ENCODE data around the gene HMOX1. TPM values are rescaled to one million over a fixed set of nuclear protein-coding genes. Genes with fewer than 3 reads are reported as not detected.

HMOX1 gene
- total and polyA plus RNA-seq, 2 of the 13 experiments (the other 11 are each of a cell fraction or from before 2014, with no cell fraction given): 53.6 to 67.4 TPM

GRCh38 chr22:35352214-35353111 is 28.4 kb upstream of the HMOX1 start (continued):
- no peak for TF ChIP-seq ZSCAN12 (CRISPR knock-in tag; IDR thresholded peaks at IDR 0.05)
- no peak for TF ChIP-seq ATRX (CRISPR knock-in tag; IDR thresholded peaks at IDR 0.05; ENCODE audit: borderline replicate concordance)
- TF ChIP-seq ARNTL (CRISPR knock-in tag; IDR thresholded peaks at IDR 0.05): no peak
- no peak for TF ChIP-seq ZNF207 (IDR thresholded peaks at IDR 0.05; ENCODE audit: borderline replicate concordance)
- no peak; the same call in 1 of the 2 replicates for TF ChIP-seq ZNF121 (CRISPR knock-in tag; IDR thresholded peaks at IDR 0.05)
- no peak for TF ChIP-seq ZNF142 (CRISPR knock-in tag; IDR thresholded peaks at IDR 0.05)
- no peak; the same call in 1 of the 2 replicates for TF ChIP-seq ZBTB20 (CRISPR knock-in tag; IDR thresholded peaks at IDR 0.05; ENCODE audit: borderline replicate concordance, low read depth)
- no peak for TF ChIP-seq ZXDC (CRISPR knock-in tag; IDR thresholded peaks at IDR 0.05)
- TF ChIP-seq NPAS2 (CRISPR knock-in tag; IDR thresholded peaks at IDR 0.05; ENCODE audit: borderline replicate concordance): no peak
- no peak for TF ChIP-seq CSRNP2 (CRISPR knock-in tag; conservative IDR thresholded peaks at IDR 0.05; ENCODE audit: low read depth)
- TF ChIP-seq TFE3 (CRISPR knock-in tag; IDR thresholded peaks at IDR 0.05): no peak
- no peak for TF ChIP-seq HIVEP1 (CRISPR knock-in tag; IDR thresholded peaks at IDR 0.05)
- TF ChIP-seq FOSL1 (CRISPR knock-in tag; IDR thresholded peaks at IDR 0.05; ENCODE audit: borderline replicate concordance): no peak
- TF ChIP-seq ZUFSP (CRISPR knock-in tag; IDR thresholded peaks at IDR 0.05; ENCODE audit: borderline replicate concordance): no peak
